AG20443 (cell line): ENCODE data around the gene SLC25A44.
"Not testable (repeated sequence)": the region's sequence is repeated elsewhere in the genome, so short reads cannot be mapped to it uniquely, and the experiment has no call there.

Source experiments
- DNase-seq: peaks from one replicate; pipeline ENCODE4 v3.0.0; 2012; ENCODE audit warnings: low spot score, mixed read lengths

Gene SLC25A44

GRCh38 chr1:156163712-156164111, 30.2 kb upstream of the SLC25A44 start:
- DNase-seq, result no peak

GRCh38 chr1:156164125-156164831, 29.6 kb upstream of the SLC25A44 start:
- DNase-seq, result no peak

GRCh38 chr1:156165083-156165482, 28.8 kb upstream of the SLC25A44 start:
- DNase-seq, result no peak

- peak; percentile 13 for DNase-seq
Measured at GRCh38 chr1:156167536-156167935, 26.4 kb upstream of the SLC25A44 start.

- DNase-seq, result peak; percentile 7
Measured at GRCh38 chr1:156172696-156173470, 21.0 kb upstream of the SLC25A44 start.

GRCh38 chr1:156176610-156177210, 17.2 kb upstream of the SLC25A44 start:
- no peak for DNase-seq

GRCh38 chr1:156177919-156178654, 15.8 kb upstream of the SLC25A44 start:
- DNase-seq, result no peak

GRCh38 chr1:156180471-156180870, 13.4 kb upstream of the SLC25A44 start:
- no peak for DNase-seq

GRCh38 chr1:156181391-156181924, 12.4 kb upstream of the SLC25A44 start:
- DNase-seq, result not testable (repeated sequence)

- not testable (repeated sequence) for DNase-seq
Measured at GRCh38 chr1:156182010-156182779, 11.7 kb upstream of the SLC25A44 start.

- DNase-seq, result not testable (repeated sequence)
Measured at GRCh38 chr1:156186347-156187177, 7.3 kb upstream of the SLC25A44 start.

GRCh38 chr1:156190265-156190664, 3.6 kb upstream of the SLC25A44 start:
- not testable (repeated sequence) for DNase-seq

GRCh38 chr1:156191292-156191964, 2.5 kb upstream of the SLC25A44 start:
- DNase-seq, result no peak

GRCh38 chr1:156193208-156193487, 756 bp upstream of the SLC25A44 start:
- no peak for DNase-seq

- DNase-seq, result no peak
Measured at GRCh38 chr1:156194300-156194652, 372 bp downstream of the SLC25A44 start.

GRCh38 chr1:156195853-156196252, 1.9 kb downstream of the SLC25A44 start:
- no peak for DNase-seq

- DNase-seq, result no peak
Measured at GRCh38 chr1:156196445-156196844, 2.5 kb downstream of the SLC25A44 start.

- no peak for DNase-seq
Measured at GRCh38 chr1:156198831-156199349, 5.0 kb downstream of the SLC25A44 start.

- DNase-seq, result no peak
Measured at GRCh38 chr1:156200044-156200443, 6.1 kb downstream of the SLC25A44 start.

- peak; percentile 41 for DNase-seq
Measured at GRCh38 chr1:156203331-156203730, 9.4 kb downstream of the SLC25A44 start.
